ENCODE data around the gene KRT84. TPM values are rescaled to one million over a fixed set of nuclear protein-coding genes. Genes with fewer than 3 reads are reported as not detected.
A peak's percentile ranks its signal among the peaks of the same experiment; 100 is the strongest.

Gene KRT84
- total RNA-seq, 1 experiment from 2014 or later: not detected

DNA sequence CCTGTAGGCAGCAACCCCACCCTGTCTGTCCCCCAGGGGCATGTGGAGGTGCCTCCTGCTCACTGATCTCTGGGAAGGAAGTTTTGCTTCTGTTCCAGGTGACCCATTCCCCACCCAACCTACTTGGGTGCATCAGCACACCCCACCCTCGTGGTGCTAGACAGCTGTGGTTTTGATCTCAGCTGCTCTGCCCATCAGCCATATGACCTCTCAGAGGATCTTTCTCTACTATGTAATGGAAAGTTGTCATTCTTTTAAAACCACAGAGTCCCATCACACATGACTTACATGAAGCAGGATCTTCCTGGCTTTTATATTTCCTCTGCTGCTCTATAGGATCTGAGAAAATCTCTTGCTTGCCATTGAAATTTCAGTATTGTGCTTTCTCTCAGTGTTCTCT lies 34.2 kb upstream of the KRT84 start:
- intact Hi-C loops (cut with micrococcal nuclease; ENCODE audit: unreplicated experiment): no loop called here
- Histone ChIP-seq H3K9me3 (ENCODE audit: insufficient read depth, low read depth) (no peaks in the 10 kb centered on the region), H3K4me3 (no peak overlapping the region), H2AFZ (no peak overlapping the region), H3K27me3 (ENCODE audit: insufficient read depth, low read depth) (no peaks in the 10 kb centered on the region), H3K36me3 (ENCODE audit: low read depth) (no peaks in the 10 kb centered on the region), H3K4me1 (replicated peaks; ENCODE audit: insufficient read depth) (peaks cover 5% of the 10 kb centered on the region), H3K4me2 (no peak overlapping the region), H3K79me2 (ENCODE audit: low read depth) (no peaks in the 10 kb centered on the region), H3F3A (ENCODE audit: insufficient read depth, low read depth) (peaks cover 4% of the 10 kb centered on the region; the same call in 1 of the 2 replicates), H3K27ac (no peak overlapping the region), H4K20me1 (ENCODE audit: insufficient read depth) (no peaks in the 10 kb centered on the region), H3K9me2 (ENCODE audit: insufficient read depth) (no peaks in the 10 kb centered on the region)
- CTCF ChIA-PET: no interaction called here
- POLR2A ChIA-PET (ENCODE audit: unreplicated experiment): no interaction called here
- no TSS peak for BruUV-seq (replicated peaks)
- TF ChIP-seq, protein P1, sequence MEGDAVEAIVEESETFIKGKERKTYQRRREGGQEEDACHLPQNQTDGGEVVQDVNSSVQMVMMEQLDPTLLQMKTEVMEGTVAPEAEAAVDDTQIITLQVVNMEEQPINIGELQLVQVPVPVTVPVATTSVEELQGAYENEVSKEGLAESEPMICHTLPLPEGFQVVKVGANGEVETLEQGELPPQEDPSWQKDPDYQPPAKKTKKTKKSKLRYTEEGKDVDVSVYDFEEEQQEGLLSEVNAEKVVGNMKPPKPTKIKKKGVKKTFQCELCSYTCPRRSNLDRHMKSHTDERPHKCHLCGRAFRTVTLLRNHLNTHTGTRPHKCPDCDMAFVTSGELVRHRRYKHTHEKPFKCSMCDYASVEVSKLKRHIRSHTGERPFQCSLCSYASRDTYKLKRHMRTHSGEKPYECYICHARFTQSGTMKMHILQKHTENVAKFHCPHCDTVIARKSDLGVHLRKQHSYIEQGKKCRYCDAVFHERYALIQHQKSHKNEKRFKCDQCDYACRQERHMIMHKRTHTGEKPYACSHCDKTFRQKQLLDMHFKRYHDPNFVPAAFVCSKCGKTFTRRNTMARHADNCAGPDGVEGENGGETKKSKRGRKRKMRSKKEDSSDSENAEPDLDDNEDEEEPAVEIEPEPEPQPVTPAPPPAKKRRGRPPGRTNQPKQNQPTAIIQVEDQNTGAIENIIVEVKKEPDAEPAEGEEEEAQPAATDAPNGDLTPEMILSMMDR (conservative IDR thresholded peaks at IDR 0.05): no peak
- no peak for TF ChIP-seq EZH2 (IDR thresholded peaks at IDR 0.05; ENCODE audit: low read depth)
- DNase-seq: no peak

DNA sequence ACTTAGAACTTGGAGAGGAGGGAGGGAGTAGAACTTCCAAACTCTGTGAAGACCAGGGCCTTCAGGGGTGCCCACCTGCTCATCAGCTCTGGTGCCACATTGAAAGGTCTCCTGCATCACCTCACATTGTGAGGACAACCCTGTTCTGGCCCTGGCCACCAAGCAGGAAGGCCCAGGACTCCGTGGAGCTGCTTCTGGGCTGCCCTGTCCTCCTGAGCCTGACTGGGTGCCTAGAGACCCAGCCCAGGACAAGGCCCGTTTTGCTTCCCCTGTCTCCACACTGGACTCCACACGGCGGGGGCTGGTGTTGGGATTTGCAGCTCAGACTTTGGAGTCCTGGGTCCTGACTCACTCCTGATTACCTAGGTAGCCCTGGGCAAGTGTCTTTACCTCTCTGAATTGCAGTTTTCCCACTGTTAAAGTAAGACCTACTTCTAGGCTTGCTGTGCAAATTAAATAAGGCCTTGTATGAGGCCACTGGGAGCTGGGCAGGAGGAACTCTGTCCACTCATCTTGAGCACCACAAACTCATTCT lies 33.2 kb upstream of the KRT84 start:
- POLR2A ChIA-PET (ENCODE audit: unreplicated experiment): interaction anchor here (0.7 kb wide), 1 partner anchor 636 kb away, joined by 5 read pairs; no protein-coding TSS in a partner anchor
- CTCF ChIA-PET: interaction anchor here (0.6 to 0.7 kb wide), 2 partner anchors 17 to 39 kb away, joined by 5 to 7 read pairs; no protein-coding TSS in a partner anchor
- H3K4me3 ChIP-seq: no peak overlapping the region
- H3K9me2 ChIP-seq (ENCODE audit: insufficient read depth): no peaks in the 10 kb centered on the region
- no peaks in the 10 kb centered on the region for H3K79me2 ChIP-seq (ENCODE audit: low read depth)
- no peaks in the 10 kb centered on the region for H3K36me3 ChIP-seq (ENCODE audit: low read depth)
- H4K20me1 ChIP-seq (ENCODE audit: insufficient read depth): no peaks in the 10 kb centered on the region
- BruUV-seq (replicated peaks): no TSS peak
- DNase-seq: no peak
- no peak overlapping the region for H3K4me2 ChIP-seq
- H3K9me3 ChIP-seq (ENCODE audit: insufficient read depth, low read depth): no peaks in the 10 kb centered on the region
- H3K4me1 ChIP-seq (replicated peaks; ENCODE audit: insufficient read depth): peaks cover 5% of the 10 kb centered on the region
- no peak for TF ChIP-seq EZH2 (IDR thresholded peaks at IDR 0.05; ENCODE audit: low read depth)
- TF ChIP-seq, protein P1 (conservative IDR thresholded peaks at IDR 0.05): no peak
- H3K27ac ChIP-seq: no peak overlapping the region
- H3F3A ChIP-seq (ENCODE audit: insufficient read depth, low read depth): peaks cover 4% of the 10 kb centered on the region; the same call in 1 of the 2 replicates
- H2AFZ ChIP-seq: no peak overlapping the region
- intact Hi-C loops (cut with micrococcal nuclease; ENCODE audit: unreplicated experiment): no loop called here
- H3K27me3 ChIP-seq (ENCODE audit: insufficient read depth, low read depth): no peaks in the 10 kb centered on the region

DNA sequence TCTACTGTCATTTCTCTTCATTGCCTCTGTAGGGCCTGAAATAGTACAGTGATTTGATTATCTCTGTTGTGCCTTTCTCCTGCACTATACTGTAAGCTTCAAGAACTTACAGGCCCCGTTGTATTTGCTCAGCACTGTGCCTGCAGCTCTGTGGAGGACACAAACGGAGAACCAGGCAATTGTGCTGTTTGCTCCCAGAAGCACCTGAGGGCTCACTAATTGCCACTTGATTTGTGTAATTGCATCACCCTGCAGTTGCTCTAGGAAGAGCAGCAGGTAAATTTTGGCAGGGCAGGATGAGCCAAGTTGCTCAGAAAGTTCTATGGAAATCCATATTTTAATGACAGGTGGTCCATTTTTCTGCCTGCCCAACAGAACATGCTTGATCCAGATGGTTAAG lies 32.3 kb upstream of the KRT84 start:
- Histone ChIP-seq H3F3A (ENCODE audit: insufficient read depth, low read depth) (peaks cover 4% of the 10 kb centered on the region; the same call in 1 of the 2 replicates), H3K4me1 (replicated peaks; ENCODE audit: insufficient read depth) (peaks cover 5% of the 10 kb centered on the region), H3K4me3 (no peak overlapping the region), H3K9me2 (ENCODE audit: insufficient read depth) (no peaks in the 10 kb centered on the region), H3K36me3 (ENCODE audit: low read depth) (no peaks in the 10 kb centered on the region), H3K27ac (no peak overlapping the region), H3K79me2 (ENCODE audit: low read depth) (no peaks in the 10 kb centered on the region), H3K4me2 (no peak overlapping the region), H3K27me3 (ENCODE audit: insufficient read depth, low read depth) (no peaks in the 10 kb centered on the region), H2AFZ (peak overlapping the region; percentile 20; the same call in 1 of the 2 replicates), H4K20me1 (ENCODE audit: insufficient read depth) (no peaks in the 10 kb centered on the region), H3K9me3 (ENCODE audit: insufficient read depth, low read depth) (no peaks in the 10 kb centered on the region)
- intact Hi-C loops (cut with micrococcal nuclease; ENCODE audit: unreplicated experiment): no loop called here
- ChIA-PET POLR2A (ENCODE audit: unreplicated experiment) (interaction anchor here (0.7 kb wide), 1 partner anchor 79 kb away, joined by 3 read pairs; no protein-coding TSS in a partner anchor), CTCF (no interaction called here)
- no peak for DNase-seq
- TF ChIP-seq, protein P1 (conservative IDR thresholded peaks at IDR 0.05): no peak
- TF ChIP-seq EZH2 (IDR thresholded peaks at IDR 0.05; ENCODE audit: low read depth): no peak
- no TSS peak for BruUV-seq (replicated peaks)
